CD14-positive monocyte (primary cell): Measurements from ENCODE around the gene IL1RAPL1. TPM values are rescaled to one million over a fixed set of nuclear protein-coding genes. Genes with fewer than 3 reads are reported as not detected.

Experiments used
- DNase-seq, 3 donors: peaks; one replicate each; pipeline ENCODE4 v3.0.0-alpha.2; 2011 to 2022
- H2AFZ ChIP-seq: 2 replicates; pipeline ENCODE4 v1.6.0; 2012; ENCODE audit warnings: mild to moderate bottlenecking, low read depth, low read length, inconsistent platforms; ENCODE audit not compliant: insufficient read depth, poor library complexity, severe bottlenecking
- H3K27ac ChIP-seq, 2 donors: 1 replicate in 1 of 2; 2 replicates in 1 of 2; pipeline ENCODE4 v1.5.1; 2012 to 2013; ENCODE audit warnings: low read length in 2 of 2, control low read depth in 1 of 2, inconsistent platforms in 1 of 2, low read depth in 1 of 2, mild to moderate bottlenecking in 1 of 2
- H3K27me3 ChIP-seq, 2 donors: one replicate each; pipeline versions ENCODE4 v1.6.0 to v1.6.1; 2011 to 2013; ENCODE audit warnings: low read length in 2 of 2; ENCODE audit not compliant: control insufficient read depth in 2 of 2, insufficient read depth in 2 of 2
- H3K36me3 ChIP-seq, 2 donors: replicated peaks in 1 of 2; 1 replicate in 1 of 2; 2 replicates in 1 of 2; pipeline versions ENCODE4 v1.5.1 to v1.6.1; 2012 to 2013; ENCODE audit warnings: low read length in 2 of 2, control low read depth in 1 of 2, inconsistent platforms in 1 of 2, mild to moderate bottlenecking in 1 of 2; ENCODE audit not compliant: insufficient read depth in 2 of 2, control insufficient read depth in 1 of 2
- H3K4me1 ChIP-seq, 2 donors: 1 replicate in 1 of 2; 2 replicates in 1 of 2; pipeline versions ENCODE4 v1.5.1 to v1.6.1; 2012 to 2013; ENCODE audit warnings: low read length in 2 of 2, control low read depth in 1 of 2, inconsistent platforms in 1 of 2, mild to moderate bottlenecking in 1 of 2, moderate library complexity in 1 of 2; ENCODE audit not compliant: insufficient read depth in 2 of 2, control insufficient read depth in 1 of 2
- H3K4me2 ChIP-seq: replicated peaks from 2 replicates; pipeline ENCODE3; 2012; ENCODE audit warnings: low read length, moderate library complexity, mild to moderate bottlenecking; ENCODE audit not compliant: poor library complexity, severe bottlenecking; ENCODE audit errors: extremely low read depth
- H3K4me3 ChIP-seq, 3 experiments: fragments of 200-600 bp in 1 of 3; sonication (generic) in 1 of 3; replicated peaks in 1 of 3; 1 replicate in 2 of 3; 2 replicates in 1 of 3; pipeline ENCODE4 v1.5.1; 2011 to 2013; ENCODE audit warnings: low read length in 3 of 3, mild to moderate bottlenecking in 3 of 3, control low read depth in 2 of 3, low read depth in 2 of 3, inconsistent platforms in 1 of 3, moderate library complexity in 1 of 3
- H3K79me2 ChIP-seq: 2 replicates; pipeline ENCODE4 v1.6.0; 2012; ENCODE audit warnings: mild to moderate bottlenecking, control low read depth, inconsistent platforms, low read length, moderate library complexity; ENCODE audit not compliant: insufficient read depth
- H3K9ac ChIP-seq: 2 replicates; pipeline ENCODE4 v1.6.0; 2017; ENCODE audit warnings: low read length, mild to moderate bottlenecking; ENCODE audit not compliant: insufficient read depth, poor library complexity, severe bottlenecking
- H3K9me3 ChIP-seq, 2 donors: replicated peaks in 1 of 2; 1 replicate in 1 of 2; 2 replicates in 1 of 2; pipeline versions ENCODE4 v1.5.1 to v1.6.1; 2012 to 2013; ENCODE audit warnings: low read length in 2 of 2, control low read depth in 1 of 2; ENCODE audit not compliant: control insufficient read depth in 1 of 2, insufficient read depth in 1 of 2
- H4K20me1 ChIP-seq: 2 replicates; pipeline ENCODE4 v1.6.0; 2012; ENCODE audit warnings: mild to moderate bottlenecking, low read length, control low read depth, moderate library complexity; ENCODE audit not compliant: insufficient read depth
- H3K27ac Mint-ChIP-seq, 7 donors: one replicate each; pipeline ENCODE4 v1.8.0; 2020; ENCODE audit warnings: mild to moderate bottlenecking in 7 of 7, mixed read lengths in 7 of 7, moderate library complexity in 6 of 7, inconsistent platforms in 2 of 7
- H3K27me3 Mint-ChIP-seq, 3 donors: one replicate each; pipeline ENCODE4 v1.8.0; 2021 to 2022; ENCODE audit warnings: low read depth in 3 of 3, mild to moderate bottlenecking in 3 of 3, mixed read lengths in 3 of 3, moderate library complexity in 3 of 3, inconsistent platforms in 1 of 3
- H3K36me3 Mint-ChIP-seq, 2 donors: one replicate each; pipeline ENCODE4 v1.8.0; 2020; ENCODE audit warnings: mixed read lengths in 2 of 2, inconsistent platforms in 1 of 2, mild to moderate bottlenecking in 1 of 2
- H3K4me1 Mint-ChIP-seq: one replicate; pipeline ENCODE4 v1.8.0; 2020; ENCODE audit warnings: mild to moderate bottlenecking, mixed read lengths
- H3K4me3 Mint-ChIP-seq, 2 donors: one replicate each; pipeline ENCODE4 v1.8.0; 2020; ENCODE audit warnings: mild to moderate bottlenecking in 2 of 2, mixed read lengths in 2 of 2, moderate library complexity in 1 of 2
- H3K9me3 Mint-ChIP-seq, 7 donors: one replicate each; pipeline ENCODE4 v1.8.0; 2020 to 2022; ENCODE audit warnings: mixed read lengths in 7 of 7, mild to moderate bottlenecking in 6 of 7, moderate library complexity in 6 of 7, inconsistent platforms in 2 of 7
- CTCF ChIP-seq: fragments of 200-600 bp; IDR thresholded peaks from one replicate; pipeline ENCODE4 v1.8.0; 2022; ENCODE audit warnings: antibody characterized with exemption, mild to moderate bottlenecking
- WGBS: methylation state at CpG from one replicate; pipeline ENCODE4 v1.1.5; 2013; ENCODE audit warnings: missing lambda C conversion rate; ENCODE audit not compliant: insufficient coverage; 5-methylcytosine and 5-hydroxymethylcytosine counted together
- intact Hi-C, 2 donors: fragments of 100-400 bp; cut with micrococcal nuclease; formaldehyde crosslinking; loops; one replicate each; pipeline versions ENCODE4 v1.15.0 to v1.15.1; 2023
- polyA plus RNA-seq, 3 donors: library from polyadenylated mRNA; depleted of rRNA in 1 of 3; unstranded in 2 of 3; stranded (reverse) in 1 of 3; fragments of 300-500 nt in 2 of 3; fragments of >200 nt in 1 of 3; fragmentation: Illumina TruSeq in 2 of 3; gene quantifications; 1 replicate in 2 of 3; 2 replicates in 1 of 3; pipeline ENCODE4 v1.2.3, GENCODE V29; 2012 to 2021

IL1RAPL1 gene
- polyA plus RNA-seq, 3 donors: not detected

DNA sequence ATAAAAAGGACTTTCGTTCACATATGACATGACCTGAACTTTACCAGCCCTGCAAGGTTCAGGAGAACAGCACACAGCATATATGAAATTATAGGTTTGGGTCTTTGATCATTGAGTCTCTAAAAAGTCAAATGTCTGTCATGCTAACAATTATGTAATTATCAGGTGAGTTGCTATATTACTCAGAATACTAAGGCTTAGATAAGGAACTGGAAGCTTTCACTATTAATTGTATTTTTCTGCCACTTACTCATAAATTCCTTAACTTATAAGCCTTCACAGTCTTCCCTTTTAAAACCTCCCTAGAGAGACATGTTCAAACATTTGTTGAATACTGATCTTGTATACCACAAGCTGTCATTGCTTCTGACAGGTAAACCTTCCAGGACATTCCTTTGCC is 1335.4 kb downstream of the IL1RAPL1 start:
- Histone ChIP-seq H3K27me3 (no peaks in the 10 kb centered on the region), H3K27ac (no peak overlapping the region), H3K4me3 (no peak overlapping the region), H3K9ac (no peak overlapping the region), H4K20me1 (no peaks in the 10 kb centered on the region), H3K79me2 (no peaks in the 10 kb centered on the region), H2AFZ (no peak overlapping the region), H3K9me3 (no peaks in the 10 kb centered on the region), H3K36me3 (no peaks in the 10 kb centered on the region), H3K4me2 (no peak overlapping the region), H3K4me1 (no peaks in the 10 kb centered on the region)
- Mint-ChIP-seq H3K9me3 (peaks cover 0 to 2% (median 0%) of the 10 kb centered on the region in 7 donors), H3K27ac (no peak overlapping the region), H3K36me3 (no peaks in the 10 kb centered on the region), H3K4me3 (no peak overlapping the region), H3K27me3 (no peaks in the 10 kb centered on the region), H3K4me1 (no peaks in the 10 kb centered on the region)
- TF ChIP-seq CTCF: no peak
- WGBS: no CpG with 5 or more reads among the region's 1 CpG
- DNase-seq: no peak
- intact Hi-C loops: no loop called here

DNA sequence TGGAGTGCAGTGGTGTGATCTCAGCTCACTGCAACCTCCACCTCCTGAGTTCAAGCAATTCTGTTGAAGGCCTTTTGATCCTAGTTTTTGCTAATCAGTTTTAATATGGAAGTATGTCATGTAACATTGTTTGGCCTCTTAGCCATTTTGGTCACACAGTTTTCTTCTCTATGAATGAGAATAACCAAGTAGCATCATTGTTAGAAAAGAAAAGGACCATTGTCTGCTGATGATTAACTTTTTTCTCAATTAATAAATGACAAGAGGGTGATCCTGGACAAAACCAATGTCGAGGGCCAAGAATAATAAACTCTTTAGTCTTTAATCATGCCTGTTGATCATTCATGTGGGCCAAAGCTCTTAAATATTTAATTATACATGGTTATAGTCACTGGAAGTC is 1338.8 kb downstream of the IL1RAPL1 start:
- Histone ChIP-seq H3K9me3 (no peaks in the 10 kb centered on the region), H3K27ac (no peak overlapping the region), H3K36me3 (no peaks in the 10 kb centered on the region), H3K27me3 (no peaks in the 10 kb centered on the region), H2AFZ (no peak overlapping the region), H3K79me2 (no peaks in the 10 kb centered on the region), H3K4me3 (no peak overlapping the region), H3K4me1 (no peaks in the 10 kb centered on the region), H3K9ac (no peak overlapping the region), H3K4me2 (no peak overlapping the region), H4K20me1 (no peaks in the 10 kb centered on the region)
- H3K36me3 Mint-ChIP-seq: no peaks in the 10 kb centered on the region
- peaks cover 0 to 1% (median 0%) of the 10 kb centered on the region in 3 donors for H3K27me3 Mint-ChIP-seq
- intact Hi-C loops: no loop called here
- no peak overlapping the region for H3K4me3 Mint-ChIP-seq
- no peak for TF ChIP-seq CTCF
- no peak for DNase-seq
- H3K4me1 Mint-ChIP-seq: no peaks in the 10 kb centered on the region
- no CpG with 5 or more reads among the region's 1 CpG for WGBS
- H3K27ac Mint-ChIP-seq: no peak overlapping the region
- peaks cover 0 to 2% (median 0%) of the 10 kb centered on the region in 7 donors for H3K9me3 Mint-ChIP-seq
